Measurements from ENCODE around the gene COL25A1.
"Not testable (repeated sequence)": the region's sequence is repeated elsewhere in the genome, so short reads cannot be mapped to it uniquely, and the experiment has no call there.

COL25A1 gene

DNA sequence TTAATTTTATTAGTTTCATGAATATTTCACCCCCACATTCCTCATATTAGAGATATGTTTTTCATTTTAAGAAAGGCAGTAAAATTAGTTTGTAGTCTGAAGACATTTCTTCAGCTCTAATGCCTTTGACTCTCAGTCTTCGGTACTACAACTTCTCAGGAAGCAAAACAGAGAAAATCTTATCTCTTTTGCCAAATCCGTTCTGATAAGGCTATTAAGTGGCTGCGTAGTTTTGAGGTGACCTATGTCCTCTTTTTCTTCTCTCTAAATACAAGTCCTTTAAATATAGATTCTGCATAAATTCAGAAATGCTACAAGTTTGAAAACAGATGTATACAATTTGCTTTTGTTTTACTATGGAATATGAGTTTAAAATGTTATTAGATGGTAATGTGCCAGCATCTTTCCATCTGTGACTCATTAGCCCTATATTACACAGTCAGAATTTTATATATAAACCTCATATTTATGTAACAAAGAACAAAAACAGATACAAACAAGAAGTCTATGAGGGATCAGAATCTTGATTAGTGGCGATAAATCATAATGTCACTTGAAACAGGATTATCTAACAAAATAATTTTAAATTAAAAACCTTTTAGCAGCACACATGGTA is 358.4 kb downstream of the COL25A1 start:
- DNase-seq = peak; percentile 18

DNA sequence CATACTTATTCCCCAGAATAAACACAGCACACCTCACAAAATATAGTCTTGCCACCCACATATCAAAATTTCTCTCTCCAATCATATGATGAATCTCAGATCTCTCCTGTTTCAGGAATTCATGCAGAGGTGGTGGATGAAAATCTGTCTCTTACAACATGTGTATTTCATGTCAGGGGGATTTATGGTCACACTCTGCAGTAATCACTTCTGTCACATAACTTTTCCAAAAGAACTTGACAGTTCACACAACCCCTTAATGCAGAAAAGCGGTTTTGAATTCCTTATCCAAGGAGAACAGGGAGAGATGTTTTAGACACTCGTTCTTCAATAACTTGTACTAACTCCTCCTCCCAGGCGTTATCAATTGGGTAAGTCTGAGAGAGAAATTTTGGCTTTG is 359.1 kb downstream of the COL25A1 start:
- DNase-seq = no peak

DNA sequence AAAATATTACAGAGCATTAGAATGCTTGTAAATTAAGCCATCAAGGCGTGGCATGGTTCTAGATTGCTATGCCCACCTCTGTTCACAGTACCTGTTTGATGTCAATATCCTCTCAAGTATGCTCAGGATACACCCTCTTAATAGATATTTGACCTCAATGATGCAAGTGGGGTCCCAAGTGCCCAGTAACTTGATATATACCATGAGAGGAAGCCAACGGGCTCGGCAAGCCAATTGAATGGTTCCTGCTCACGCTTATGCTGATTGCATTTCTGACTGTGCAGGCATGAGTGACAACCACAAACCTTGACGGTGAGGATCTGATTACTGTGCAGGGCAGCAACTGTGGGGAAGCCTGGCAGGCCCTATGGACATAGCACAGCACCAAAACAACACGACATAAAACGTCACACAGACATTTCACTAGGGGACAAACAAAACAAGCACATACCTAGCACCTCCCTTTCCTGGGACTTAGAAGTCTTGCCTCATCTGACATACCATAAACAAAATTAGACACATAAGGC is 360.5 kb downstream of the COL25A1 start:
- DNase-seq = no peak

DNA sequence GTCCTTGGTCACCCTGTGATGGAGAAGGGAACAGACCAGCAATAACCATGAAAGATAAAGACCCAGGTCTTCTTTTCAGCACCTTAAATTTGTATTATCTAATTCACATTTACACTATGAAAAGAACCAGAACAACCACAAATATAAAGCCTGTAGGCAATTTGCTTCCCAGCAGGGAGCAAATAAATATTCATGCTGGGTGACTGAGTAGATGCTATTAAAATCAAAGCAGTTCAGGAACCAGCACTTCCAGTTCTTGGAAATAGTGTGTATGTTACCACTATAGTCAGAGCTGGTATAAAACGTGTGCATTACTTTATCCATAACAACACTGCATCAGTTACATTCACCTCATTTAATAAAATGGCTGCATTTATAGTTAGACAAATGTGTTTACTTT is 361.8 kb downstream of the COL25A1 start:
- no peak for DNase-seq

DNA sequence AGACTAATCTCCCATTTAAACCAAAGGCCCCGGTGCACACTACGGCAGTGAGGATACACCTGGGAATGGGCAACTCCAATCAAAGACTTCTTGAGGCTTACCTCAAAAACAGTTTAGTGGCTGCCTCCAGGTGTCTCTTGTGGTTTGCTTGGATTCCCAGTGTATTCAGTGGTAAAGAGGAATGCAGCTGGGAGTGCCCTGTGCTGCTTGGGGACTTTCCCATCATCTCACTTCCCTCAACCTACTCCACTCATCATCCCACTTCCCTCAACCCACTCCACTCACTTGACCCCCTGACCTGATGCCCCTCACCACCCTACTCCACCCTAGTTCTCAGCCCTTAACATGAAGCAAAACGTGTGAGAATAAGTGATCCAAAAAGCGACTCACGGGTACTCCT is 362.3 kb downstream of the COL25A1 start:
- no peak for DNase-seq

DNA sequence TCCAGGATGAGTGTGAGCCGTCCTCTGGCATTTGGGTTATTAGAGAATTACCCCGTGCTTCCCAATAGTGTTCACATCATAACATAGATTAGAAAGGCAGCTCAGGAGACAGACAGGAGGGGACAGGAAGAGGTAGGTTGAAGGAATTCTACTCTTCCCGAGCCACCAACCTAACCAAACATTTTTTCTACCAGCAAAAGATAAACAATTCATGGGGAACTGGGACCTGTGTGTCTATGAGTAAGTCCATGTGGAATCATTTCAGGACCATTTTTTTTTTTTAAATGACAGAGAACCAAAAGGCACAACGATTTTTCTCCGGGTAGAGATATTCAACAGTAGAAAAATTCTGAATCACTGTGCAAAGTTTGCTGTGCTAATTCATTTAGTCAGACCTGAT is 365.4 kb downstream of the COL25A1 start:
- DNase-seq = no peak

DNA sequence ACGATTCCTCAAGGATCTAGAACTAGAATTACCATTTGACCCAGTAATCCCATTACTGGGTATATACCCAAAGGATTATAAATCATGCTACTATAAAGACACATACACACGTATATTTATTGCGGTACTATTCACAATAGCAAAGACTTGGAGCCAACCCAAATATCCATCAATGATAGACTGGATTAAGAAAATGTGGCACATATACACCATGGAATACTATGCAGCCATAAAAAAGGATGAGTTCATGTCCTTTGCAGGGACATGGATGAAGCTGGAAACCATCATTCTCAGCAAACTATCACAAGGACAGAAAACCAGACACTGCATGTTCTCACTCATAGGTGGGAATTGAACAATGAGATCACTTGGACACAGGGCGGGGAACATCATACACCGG is 368.5 kb downstream of the COL25A1 start:
- not testable (repeated sequence) for DNase-seq

DNA sequence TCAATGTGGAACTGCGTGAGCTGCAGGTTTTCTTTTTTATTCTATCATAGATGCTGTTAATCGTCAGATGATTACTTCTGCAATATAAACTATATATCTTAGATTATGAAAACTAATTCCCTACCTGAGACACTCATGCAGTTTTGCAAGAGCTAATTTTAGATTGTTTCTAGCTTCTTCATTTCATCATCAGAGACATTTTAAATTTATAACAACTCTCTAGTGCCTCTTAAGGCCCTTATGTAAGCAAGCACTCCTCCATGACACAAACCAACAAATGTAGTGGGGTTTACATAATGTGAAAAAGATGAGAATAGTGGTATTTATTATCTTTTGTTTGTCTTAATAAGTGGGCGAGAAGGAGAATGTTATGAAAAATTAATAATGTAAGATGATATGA is 369.4 kb downstream of the COL25A1 start:
- DNase-seq = no peak

DNA sequence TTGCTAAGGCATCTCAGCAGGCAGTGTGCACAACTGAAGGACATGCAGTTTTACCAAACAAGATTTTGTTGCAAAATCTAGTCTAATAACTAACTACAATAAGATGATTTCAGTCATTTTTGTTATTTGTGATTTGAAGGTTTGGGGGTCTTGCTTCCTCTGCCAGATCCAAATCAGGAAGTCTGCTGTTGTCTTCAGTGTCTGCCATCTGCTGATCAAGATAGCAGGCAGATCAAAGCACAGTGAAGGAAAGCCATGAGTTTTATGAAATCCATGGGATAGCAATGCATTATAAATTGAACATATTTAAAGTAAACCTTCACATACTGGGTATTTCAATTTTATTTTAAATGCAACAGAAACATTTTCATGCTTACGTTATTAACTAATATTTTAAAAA is 370.5 kb downstream of the COL25A1 start:
- DNase-seq = peak; percentile 31

DNA sequence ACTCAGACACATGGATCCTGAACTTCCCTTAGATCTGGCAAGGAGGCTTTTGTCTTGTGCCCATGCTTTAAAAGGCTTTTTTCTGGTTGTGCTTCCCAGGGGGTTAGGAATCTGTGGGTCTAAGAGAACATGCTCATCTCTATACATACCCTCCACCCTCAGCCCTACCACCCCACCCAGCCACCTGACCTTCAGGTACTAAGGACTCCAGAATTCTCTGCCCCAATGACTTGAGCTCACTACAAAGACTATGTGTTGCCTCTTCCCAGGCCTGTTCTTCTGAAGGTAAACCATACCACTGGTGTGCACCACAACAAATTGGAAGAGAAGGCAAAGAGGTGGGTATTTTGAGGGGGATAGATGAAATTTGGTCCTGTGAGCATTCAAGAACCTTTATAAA is 372.3 kb downstream of the COL25A1 start:
- DNase-seq = no peak

DNA sequence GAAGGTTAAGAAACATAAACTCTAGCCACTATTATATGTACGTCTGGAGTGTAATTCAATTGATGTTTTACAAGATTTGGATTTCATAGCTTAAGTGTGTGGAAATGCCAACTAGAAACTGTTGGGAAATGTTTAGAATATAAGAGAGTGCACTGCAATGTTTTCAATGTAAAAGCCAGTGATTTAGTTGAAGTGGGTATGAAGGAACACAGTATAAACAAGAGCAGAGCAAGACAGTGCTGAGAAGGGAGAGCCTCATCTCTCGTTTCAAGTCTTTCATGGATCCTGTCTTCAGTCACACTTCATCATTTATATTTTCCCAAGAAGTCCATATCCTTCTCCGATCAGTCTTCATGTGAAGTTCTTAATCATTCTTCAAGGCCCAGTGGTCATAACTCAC is 375.7 kb downstream of the COL25A1 start:
- DNase-seq = no peak

DNA sequence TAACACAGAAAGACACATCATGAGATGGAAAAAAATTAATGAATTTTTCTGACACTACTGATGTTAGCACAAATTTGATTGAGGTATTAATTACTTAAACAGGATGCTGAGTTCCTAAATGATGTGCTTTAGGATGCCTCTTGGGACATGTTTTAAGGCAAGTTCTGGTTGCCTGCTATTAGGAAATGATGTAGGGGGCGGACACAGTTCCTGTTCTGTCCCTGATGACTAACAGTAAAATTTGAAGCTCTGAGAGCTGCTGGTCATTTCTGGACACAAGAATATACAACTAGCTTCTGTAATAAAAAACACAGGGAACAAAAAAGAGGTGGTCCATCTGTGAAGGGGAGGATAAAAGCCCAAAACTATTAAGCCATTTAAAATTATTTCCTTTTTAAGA is 376.4 kb downstream of the COL25A1 start:
- DNase-seq = no peak

DNA sequence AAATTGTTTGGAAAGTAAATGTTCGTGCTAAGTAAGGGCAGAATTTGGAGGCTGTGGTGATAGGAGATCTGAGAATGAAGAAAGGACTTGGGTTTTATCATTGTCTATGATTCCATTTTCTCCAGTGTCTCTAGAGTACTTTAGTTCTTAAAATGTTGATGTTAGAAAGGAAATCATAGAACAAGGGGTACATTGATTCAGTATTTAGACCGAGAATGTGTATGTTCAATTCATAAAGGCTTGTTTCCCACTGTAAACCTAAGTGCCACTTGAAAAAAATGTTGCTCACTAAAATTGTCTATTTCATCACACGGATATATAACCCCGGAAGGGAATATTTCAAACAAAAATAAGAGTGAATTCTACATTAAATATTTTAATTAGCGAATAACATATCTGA is 380.3 kb downstream of the COL25A1 start:
- DNase-seq = no peak

DNA sequence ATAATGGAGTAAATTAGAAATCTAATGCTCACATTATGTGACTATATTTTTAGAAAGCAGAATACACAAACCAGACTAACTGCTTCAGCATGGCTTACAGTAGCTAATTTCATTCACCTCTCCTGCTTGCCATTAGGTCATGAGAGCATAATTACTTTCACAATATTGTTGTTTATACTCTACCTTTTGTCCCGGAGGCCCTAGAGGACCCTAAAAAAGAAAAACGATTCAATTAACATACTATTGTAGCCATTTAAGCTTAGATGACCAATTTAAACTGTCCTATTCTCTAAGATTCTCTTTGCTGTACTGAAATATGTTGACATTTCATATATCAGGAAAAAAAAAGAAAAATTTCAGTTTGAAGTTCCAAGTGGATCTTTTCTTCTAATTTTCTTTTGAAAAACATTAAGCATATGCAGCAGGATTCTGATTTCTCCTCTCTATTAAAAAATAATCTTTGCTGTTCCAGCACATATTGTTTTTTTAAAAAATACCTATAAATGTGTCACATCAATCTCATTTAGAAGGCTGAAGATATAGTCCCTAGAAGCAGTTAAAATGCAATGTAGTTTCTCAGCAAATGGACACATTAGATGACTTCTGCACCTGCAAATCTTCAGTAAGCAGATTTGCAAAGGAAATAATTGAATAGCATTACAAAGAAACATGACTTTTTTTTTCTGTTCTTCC is 381.9 kb downstream of the COL25A1 start:
- no peak for DNase-seq

DNA sequence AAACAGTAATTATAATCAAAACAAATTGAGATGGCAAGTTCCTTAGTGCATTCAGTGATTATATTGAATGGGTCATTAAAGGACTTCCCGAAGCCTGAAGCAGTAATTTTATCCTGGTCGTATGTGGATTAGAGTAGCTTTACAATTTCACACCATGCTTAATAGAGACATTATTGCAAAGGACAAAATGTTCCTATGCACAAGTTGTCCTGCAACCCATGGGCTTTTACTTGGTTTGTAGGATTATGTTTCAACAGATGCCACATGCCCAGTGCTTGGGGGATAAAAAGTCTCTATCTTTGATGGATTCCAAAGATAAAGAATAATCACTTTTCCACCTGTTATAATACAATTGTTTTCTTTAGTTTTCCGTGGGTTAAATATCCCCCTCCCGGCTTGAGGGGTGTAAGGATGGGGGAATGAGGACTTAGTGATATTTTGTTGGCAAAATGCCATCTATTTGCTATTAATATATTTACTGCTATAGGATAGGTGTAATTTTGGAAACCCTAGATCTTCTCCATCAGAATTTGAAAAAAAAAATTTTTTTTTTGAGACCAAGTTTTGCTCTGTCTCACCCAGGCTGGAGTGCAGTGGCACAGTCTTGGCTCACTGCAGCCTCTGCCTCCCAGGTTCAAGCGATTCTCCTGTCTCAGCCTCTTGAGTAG is 383.1 kb downstream of the COL25A1 start:
- no peak for DNase-seq

DNA sequence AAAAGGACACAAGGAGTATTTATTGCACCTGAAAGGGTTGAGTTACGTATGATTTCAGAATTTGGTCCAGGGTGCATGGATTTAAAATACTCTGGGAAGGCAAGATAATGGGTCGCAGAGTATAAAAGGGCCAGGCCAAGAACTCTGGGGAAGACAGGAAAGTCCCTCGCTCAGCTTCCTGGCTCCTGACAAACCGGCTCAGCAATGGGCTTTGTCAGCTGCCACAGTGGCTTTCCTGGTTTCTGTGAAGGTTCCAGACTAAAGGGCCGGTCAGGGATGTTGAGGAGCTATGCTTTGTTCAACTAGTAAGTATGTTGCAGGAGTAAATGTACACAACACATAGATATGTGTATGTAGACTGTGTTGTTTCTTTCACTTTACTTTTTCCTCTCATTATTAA is 385.2 kb downstream of the COL25A1 start:
- no peak for DNase-seq

DNA sequence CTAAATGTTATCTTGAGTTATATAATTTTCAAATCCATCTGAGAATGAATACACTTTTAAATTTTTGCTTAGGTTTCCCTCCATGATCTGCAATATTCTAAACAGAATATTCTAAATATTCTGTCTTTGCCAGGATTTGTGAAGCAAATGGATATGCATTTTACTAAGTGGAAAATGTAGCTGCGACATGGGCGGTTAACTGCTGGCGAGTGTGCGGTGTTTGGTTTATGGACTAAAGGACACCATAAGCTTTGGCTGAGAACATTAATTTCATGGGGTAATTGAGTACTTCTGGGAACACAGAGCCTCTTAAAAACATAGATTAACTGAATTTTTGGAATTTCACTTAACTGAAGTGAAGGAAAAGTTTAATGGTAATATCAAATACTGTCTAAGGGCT is 385.8 kb downstream of the COL25A1 start:
- no peak for DNase-seq

DNA sequence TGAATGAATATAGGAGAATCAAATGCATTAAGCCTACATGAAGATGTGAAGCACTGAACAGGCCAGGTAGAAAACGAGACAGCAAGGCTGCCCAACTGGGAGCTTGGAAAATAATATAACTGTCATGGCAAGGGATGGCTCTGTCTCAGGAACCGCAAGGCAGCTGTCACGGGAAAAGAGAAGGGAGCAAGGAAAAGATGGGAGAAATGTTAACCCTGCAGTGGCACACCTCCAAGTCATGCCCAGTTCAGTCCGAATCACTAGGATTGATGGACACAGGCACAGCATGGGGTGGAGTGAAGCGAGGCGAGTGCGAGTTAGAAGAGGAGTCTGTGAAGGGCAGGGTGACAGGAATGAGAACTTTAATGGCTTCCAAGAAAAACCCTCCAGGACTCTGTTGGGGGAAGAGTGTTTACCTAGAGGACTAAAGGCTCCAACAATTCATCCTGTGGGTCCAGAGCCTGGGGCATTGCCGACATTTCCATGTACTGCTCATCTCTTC is 395.5 kb downstream of the COL25A1 start:
- DNase-seq = no peak

DNA sequence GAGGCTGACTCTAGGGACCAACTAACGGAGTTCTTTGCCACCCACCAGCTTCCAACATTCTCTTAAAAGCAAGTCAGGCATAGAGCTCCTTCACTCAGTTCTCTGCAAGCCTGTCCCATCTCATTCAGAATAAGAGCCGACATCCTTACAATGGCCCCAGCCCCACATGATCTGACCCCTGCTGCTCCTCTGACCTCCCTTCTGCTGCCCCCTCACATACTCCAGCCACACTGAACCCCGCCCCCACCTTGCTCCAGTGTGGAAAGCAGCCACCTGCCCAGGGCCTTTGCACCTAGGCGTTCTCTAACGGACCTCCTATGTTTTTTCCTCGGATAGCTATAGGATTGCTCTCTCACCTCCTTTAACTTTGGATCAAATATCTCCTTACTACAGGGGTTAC is 396.5 kb downstream of the COL25A1 start:
- no peak for DNase-seq

DNA sequence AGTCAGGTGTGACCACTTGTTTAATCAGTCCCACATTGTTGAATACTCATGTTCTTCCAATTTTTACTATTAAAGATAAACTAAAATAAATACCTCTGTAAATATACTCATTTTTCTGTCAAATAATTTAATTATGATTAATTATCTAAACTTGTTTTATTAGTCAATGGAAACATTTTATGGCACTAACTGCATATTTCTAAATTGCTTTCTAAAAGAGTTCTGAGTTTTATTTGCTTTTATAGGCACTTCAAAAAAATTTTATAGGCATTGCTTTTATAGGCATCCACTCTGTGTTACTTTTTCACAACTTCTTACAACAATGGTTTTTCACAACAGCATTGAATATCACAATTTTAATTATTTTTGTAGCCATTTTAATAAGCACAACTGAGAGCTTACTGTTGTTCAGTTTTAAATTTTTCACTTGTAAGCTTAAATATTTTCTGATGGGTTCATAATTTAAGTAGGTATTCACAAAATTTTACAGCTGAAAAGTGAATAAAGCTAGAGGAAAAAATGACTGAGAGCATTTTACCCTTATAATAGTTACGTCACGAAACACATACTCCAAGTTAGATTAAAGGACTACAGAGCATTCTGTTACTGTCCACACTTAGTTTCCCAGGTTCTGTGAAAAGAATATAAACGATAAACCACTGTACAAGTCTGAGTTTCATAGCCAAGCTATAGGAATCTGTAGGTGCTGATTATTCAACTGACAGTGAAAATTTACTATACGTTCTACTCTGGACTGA is 398.8 kb downstream of the COL25A1 start:
- no peak for DNase-seq

DNA sequence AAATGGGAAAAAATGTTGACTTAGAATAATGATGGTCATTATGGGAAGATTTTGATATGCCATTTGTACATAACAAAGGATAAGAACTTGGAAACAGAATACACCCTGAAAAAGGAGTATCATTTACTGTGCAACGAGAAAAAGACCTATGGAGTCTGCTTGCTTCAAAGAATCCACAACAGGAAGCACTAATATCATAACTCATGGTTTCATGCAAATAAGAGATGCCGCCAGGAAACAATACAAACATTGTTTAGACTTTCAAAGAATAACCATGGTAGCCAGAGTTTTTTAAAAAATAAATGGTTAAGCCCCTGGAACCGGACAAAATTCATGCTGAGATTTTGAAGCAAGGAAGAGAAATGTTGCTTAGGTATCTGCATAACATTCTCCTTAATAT is 399.7 kb downstream of the COL25A1 start:
- no peak for DNase-seq

DNA sequence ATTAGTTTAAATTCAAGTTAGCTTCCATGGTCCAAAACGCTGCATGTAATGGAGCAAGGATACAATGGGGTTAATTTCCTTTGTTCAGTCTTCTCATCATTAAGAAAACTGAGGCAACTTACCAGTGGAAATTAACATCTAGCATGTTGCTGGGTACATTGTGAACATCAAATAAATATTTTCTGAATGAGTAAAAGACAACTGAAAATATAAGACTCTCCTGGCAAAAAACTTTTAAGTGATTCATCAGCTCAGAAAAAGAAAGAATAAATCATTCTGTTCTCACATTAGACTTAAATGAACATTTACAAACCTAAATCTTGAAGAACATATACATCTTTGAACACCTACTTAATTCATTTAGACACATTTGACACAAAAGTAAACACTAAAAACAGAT is 401.2 kb downstream of the COL25A1 start:
- DNase-seq = no peak

DNA sequence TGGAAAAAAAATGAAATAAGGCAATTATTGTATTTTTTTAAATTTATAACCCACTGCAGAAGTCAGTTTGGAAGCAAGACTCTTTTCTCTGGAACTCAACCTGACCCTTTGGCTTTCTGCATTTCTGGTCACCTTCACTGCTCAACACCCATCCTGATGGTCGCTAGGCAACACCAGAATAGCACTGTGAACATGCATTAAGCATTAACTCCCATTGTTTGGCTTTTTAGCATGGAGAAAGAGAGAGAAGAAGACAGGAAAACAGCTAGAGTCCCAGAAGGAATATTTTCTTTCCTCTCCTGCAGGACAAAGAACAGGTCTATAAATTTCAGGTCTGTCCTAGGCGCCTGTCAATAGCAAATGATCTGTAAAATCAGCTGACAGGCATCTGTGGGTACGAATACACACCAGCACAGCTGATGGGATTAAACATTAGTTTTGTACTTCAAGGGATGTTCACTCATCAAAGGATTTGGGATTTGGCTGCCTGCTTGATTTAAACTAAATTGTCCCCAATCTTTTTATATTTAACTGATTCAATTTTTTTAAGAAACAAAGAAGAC is 402.4 kb downstream of the COL25A1 start:
- no peak for DNase-seq
